T-helper 17 cell (primary cell): ENCODE measurements around the gene SFXN2. TPM values are rescaled to one million over a fixed set of nuclear protein-coding genes. Genes with fewer than 3 reads are reported as not detected.

ENCODE experiments used
- ATAC-seq: fragments of 150-1000 bp; cut with Tn5 transposase; 2 replicates; pipeline ENCODE4 v1.10.0; 2021; ENCODE audit warnings: mild to moderate bottlenecking, moderate library complexity
- DNase-seq, 3 donors: peaks; one replicate each; pipeline versions ENCODE4 v3.0.0 to v3.0.0-alpha.2; 2020 to 2021
- H3K9me3 ChIP-seq: one replicate; pipeline ENCODE4 v1.7.0; 2013; ENCODE audit warnings: low read length, mild to moderate bottlenecking; ENCODE audit not compliant: control insufficient read depth, poor library complexity, severe bottlenecking
- H3K27ac Mint-ChIP-seq: one replicate; pipeline ENCODE4 v1.8.0; 2022; ENCODE audit warnings: mild to moderate bottlenecking, moderate library complexity, mixed read lengths
- H3K27me3 Mint-ChIP-seq: one replicate; pipeline ENCODE4 v1.8.0; 2022; ENCODE audit warnings: mixed read lengths
- H3K36me3 Mint-ChIP-seq: one replicate; pipeline ENCODE4 v1.8.0; 2022; ENCODE audit warnings: low read depth, mixed read lengths
- H3K4me1 Mint-ChIP-seq: one replicate; pipeline ENCODE4 v1.8.0; 2022; ENCODE audit warnings: mild to moderate bottlenecking, mixed read lengths
- H3K4me3 Mint-ChIP-seq: one replicate; pipeline ENCODE4 v1.8.0; 2022; ENCODE audit warnings: mild to moderate bottlenecking, moderate library complexity, mixed read lengths
- total RNA-seq, 4 donors: library from RNA in 2 of 4; stranded (reverse) in 2 of 4; gene quantifications; one replicate each; pipeline ENCODE4 v1.2.3 and lab custom pipeline; 2022 to 2026

The SFXN2 gene
- total RNA-seq, 2 donors from 2014 or later = 5.6 to 7.9 TPM

GRCh38 chr10:102675011-102675665 is 39.3 kb upstream of the SFXN2 start:
- Mint-ChIP-seq H3K4me3 (peak overlapping the region; percentile 90), H3K36me3 (no peaks in the 10 kb centered on the region), H3K27ac (peak overlapping the region; percentile 95), H3K27me3 (no peaks in the 10 kb centered on the region), H3K4me1 (peaks cover 30% of the 10 kb centered on the region)
- ATAC-seq = peak; percentile 12
- H3K9me3 ChIP-seq = no peaks in the 10 kb centered on the region
- no peak for DNase-seq

GRCh38 chr10:102675666-102676533 is 38.5 kb upstream of the SFXN2 start:
- H3K36me3 Mint-ChIP-seq = no peaks in the 10 kb centered on the region
- no peaks in the 10 kb centered on the region for H3K9me3 ChIP-seq
- ATAC-seq = no peak
- DNase-seq = no peak
- H3K4me1 Mint-ChIP-seq = peaks cover 30% of the 10 kb centered on the region
- peak overlapping the region; percentile 31 for H3K4me3 Mint-ChIP-seq
- H3K27ac Mint-ChIP-seq = peak overlapping the region; percentile 95
- H3K27me3 Mint-ChIP-seq = no peaks in the 10 kb centered on the region

- ATAC-seq (no peak), DNase-seq (no peak)
- Mint-ChIP-seq H3K27ac (peak overlapping the region; percentile 95), H3K4me1 (peaks cover 35% of the 10 kb centered on the region), H3K36me3 (no peaks in the 10 kb centered on the region), H3K27me3 (no peaks in the 10 kb centered on the region), H3K4me3 (no peak overlapping the region)
- H3K9me3 ChIP-seq = no peaks in the 10 kb centered on the region
These were observed 37.7 kb upstream of the SFXN2 start for GRCh38 chr10:102676534-102677315.

GRCh38 chr10:102677331-102678067 is 36.9 kb upstream of the SFXN2 start:
- Mint-ChIP-seq H3K27ac (peak overlapping the region; percentile 95), H3K4me3 (no peak overlapping the region), H3K36me3 (no peaks in the 10 kb centered on the region), H3K4me1 (peaks cover 40% of the 10 kb centered on the region), H3K27me3 (no peaks in the 10 kb centered on the region)
- H3K9me3 ChIP-seq = no peaks in the 10 kb centered on the region
- ATAC-seq (no peak), DNase-seq (no peak)

GRCh38 chr10:102678068-102678400 is 36.4 kb upstream of the SFXN2 start:
- no peak overlapping the region for H3K4me3 Mint-ChIP-seq
- ATAC-seq (no peak), DNase-seq (no peak)
- no peak overlapping the region for H3K27ac Mint-ChIP-seq
- H3K27me3 Mint-ChIP-seq = no peaks in the 10 kb centered on the region
- no peaks in the 10 kb centered on the region for H3K36me3 Mint-ChIP-seq
- no peaks in the 10 kb centered on the region for H3K9me3 ChIP-seq
- peaks cover 37% of the 10 kb centered on the region for H3K4me1 Mint-ChIP-seq

GRCh38 chr10:102678842-102679289 is 35.6 kb upstream of the SFXN2 start:
- Mint-ChIP-seq H3K4me3 (no peak overlapping the region), H3K4me1 (peaks cover 32% of the 10 kb centered on the region), H3K27ac (no peak overlapping the region), H3K36me3 (no peaks in the 10 kb centered on the region), H3K27me3 (no peaks in the 10 kb centered on the region)
- ATAC-seq = no peak
- no peak for DNase-seq
- no peaks in the 10 kb centered on the region for H3K9me3 ChIP-seq

GRCh38 chr10:102679596-102679995 is 34.8 kb upstream of the SFXN2 start:
- ATAC-seq (no peak), DNase-seq (no peak)
- Mint-ChIP-seq H3K4me1 (peaks cover 27% of the 10 kb centered on the region), H3K36me3 (no peaks in the 10 kb centered on the region), H3K27me3 (no peaks in the 10 kb centered on the region), H3K4me3 (no peak overlapping the region), H3K27ac (no peak overlapping the region)
- H3K9me3 ChIP-seq = no peaks in the 10 kb centered on the region

GRCh38 chr10:102681696-102682095 is 32.7 kb upstream of the SFXN2 start:
- no peak for DNase-seq
- peaks cover 14% of the 10 kb centered on the region for H3K4me1 Mint-ChIP-seq
- H3K27ac Mint-ChIP-seq = peak overlapping the region; percentile 19
- H3K9me3 ChIP-seq = no peaks in the 10 kb centered on the region
- H3K4me3 Mint-ChIP-seq = no peak overlapping the region
- H3K27me3 Mint-ChIP-seq = no peaks in the 10 kb centered on the region
- H3K36me3 Mint-ChIP-seq = no peaks in the 10 kb centered on the region
- ATAC-seq = no peak

- DNase-seq = no peak
- no peaks in the 10 kb centered on the region for H3K27me3 Mint-ChIP-seq
- peaks cover 14% of the 10 kb centered on the region for H3K4me1 Mint-ChIP-seq
- H3K9me3 ChIP-seq = no peaks in the 10 kb centered on the region
- peak; percentile 56 for ATAC-seq
- H3K4me3 Mint-ChIP-seq = no peak overlapping the region
- H3K27ac Mint-ChIP-seq = no peak overlapping the region
- H3K36me3 Mint-ChIP-seq = no peaks in the 10 kb centered on the region
These were observed 32.0 kb upstream of the SFXN2 start for GRCh38 chr10:102682416-102682815.

GRCh38 chr10:102682981-102683380 is 31.5 kb upstream of the SFXN2 start:
- DNase-seq (no peak), ATAC-seq (no peak)
- no peaks in the 10 kb centered on the region for H3K9me3 ChIP-seq
- no peak overlapping the region for H3K4me3 Mint-ChIP-seq
- no peaks in the 10 kb centered on the region for H3K36me3 Mint-ChIP-seq
- peak overlapping the region; percentile 53 for H3K27ac Mint-ChIP-seq
- peaks cover 14% of the 10 kb centered on the region for H3K4me1 Mint-ChIP-seq
- no peaks in the 10 kb centered on the region for H3K27me3 Mint-ChIP-seq

GRCh38 chr10:102683736-102684135 is 30.7 kb upstream of the SFXN2 start:
- ATAC-seq = no peak
- H3K9me3 ChIP-seq = no peaks in the 10 kb centered on the region
- H3K27ac Mint-ChIP-seq = peak overlapping the region; percentile 53

GRCh38 chr10:102691285-102692066 is 23.0 kb upstream of the SFXN2 start:
- H3K9me3 ChIP-seq = no peaks in the 10 kb centered on the region
- H3K36me3 Mint-ChIP-seq = peaks cover under 1% of the 10 kb centered on the region
- H3K4me1 Mint-ChIP-seq = peaks cover under 1% of the 10 kb centered on the region
- H3K4me3 Mint-ChIP-seq = no peak overlapping the region
- no peak overlapping the region for H3K27ac Mint-ChIP-seq
- H3K27me3 Mint-ChIP-seq = no peaks in the 10 kb centered on the region
- DNase-seq (no peak), ATAC-seq (no peak)

More at GRCh38 chr10:102683736-102684135, 30.7 kb upstream of the SFXN2 start:
- H3K4me1 Mint-ChIP-seq = peaks cover 10% of the 10 kb centered on the region
- no peaks in the 10 kb centered on the region for H3K36me3 Mint-ChIP-seq
- DNase-seq = no peak
- no peak overlapping the region for H3K4me3 Mint-ChIP-seq
- no peaks in the 10 kb centered on the region for H3K27me3 Mint-ChIP-seq
